Naive thymus-derived CD4-positive, alpha-beta T cell (primary cell): ENCODE data around the gene HSPB7. TPM values are rescaled to one million over a fixed set of nuclear protein-coding genes. Genes with fewer than 3 reads are reported as not detected.
"Not testable (repeated sequence)": the region's sequence is repeated elsewhere in the genome, so short reads cannot be mapped to it uniquely, and the experiment has no call there.

Source experiments
- ATAC-seq: fragments of 150-1000 bp; cut with Tn5 transposase; 2 replicates; pipeline ENCODE4 v1.10.0; 2021; ENCODE audit warnings: mild to moderate bottlenecking, moderate library complexity
- CTCF ChIA-PET: fragments of 350-600 bp; sonication (Branson Sonifier 250); formaldehyde crosslinking; loops from one replicate; lab custom pipeline; 2021; ENCODE audit warnings: antibody characterized with exemption; lab: Charles Lee
- POLR2A ChIA-PET: fragments of 350-600 bp; sonication (Branson Sonifier 250); formaldehyde crosslinking; loops from one replicate; lab custom pipeline; 2021; ENCODE audit warnings: antibody characterized with exemption, inconsistent platforms; lab: Charles Lee
- DNase-seq, 9 donors: peaks; one replicate each; pipeline versions ENCODE4 v3.0.0 to v3.0.0-alpha.2; 2020 to 2022; ENCODE audit warnings: mixed read lengths in 1 of 9
- H3K27ac ChIP-seq: one replicate; pipeline ENCODE4 v1.7.0; 2013; ENCODE audit warnings: mild to moderate bottlenecking, low read depth, low read length, moderate library complexity
- H3K27me3 ChIP-seq, 2 donors: one replicate each; pipeline ENCODE4 v1.7.0; 2013; ENCODE audit warnings: low read length in 2 of 2, mild to moderate bottlenecking in 2 of 2, moderate library complexity in 2 of 2; ENCODE audit not compliant: control insufficient read depth in 2 of 2, insufficient read depth in 2 of 2
- H3K36me3 ChIP-seq, 3 experiments: 1 replicate in 2 of 3; 2 replicates in 1 of 3; pipeline ENCODE4 v1.7.0; 2013; ENCODE audit warnings: low read length in 3 of 3, mild to moderate bottlenecking in 3 of 3, moderate library complexity in 1 of 3; ENCODE audit not compliant: insufficient read depth in 3 of 3, control insufficient read depth in 2 of 3
- H3K4me1 ChIP-seq, 2 donors: one replicate each; pipeline ENCODE4 v1.7.0; 2013; ENCODE audit warnings: low read length in 2 of 2, mild to moderate bottlenecking in 2 of 2, moderate library complexity in 1 of 2; ENCODE audit not compliant: control insufficient read depth in 2 of 2, insufficient read depth in 2 of 2
- H3K4me3 ChIP-seq: 2 replicates; pipeline ENCODE4 v1.7.0; 2013; ENCODE audit warnings: mild to moderate bottlenecking, low read length
- H3K9me3 ChIP-seq, 3 experiments: 1 replicate in 2 of 3; 2 replicates in 1 of 3; pipeline ENCODE4 v1.7.0; 2013; ENCODE audit warnings: low read length in 3 of 3; ENCODE audit not compliant: control insufficient read depth in 2 of 3
- H3K27ac Mint-ChIP-seq, 9 donors: one replicate each; pipeline ENCODE4 v1.8.0; 2020 to 2022; ENCODE audit warnings: mixed read lengths in 9 of 9, mild to moderate bottlenecking in 8 of 9, moderate library complexity in 5 of 9, inconsistent platforms in 2 of 9
- H3K27me3 Mint-ChIP-seq, 5 donors: one replicate each; pipeline ENCODE4 v1.8.0; 2021 to 2022; ENCODE audit warnings: mixed read lengths in 5 of 5, mild to moderate bottlenecking in 1 of 5
- H3K36me3 Mint-ChIP-seq, 5 donors: one replicate each; pipeline ENCODE4 v1.8.0; 2020 to 2022; ENCODE audit warnings: mixed read lengths in 5 of 5, mild to moderate bottlenecking in 3 of 5, inconsistent platforms in 1 of 5
- H3K4me1 Mint-ChIP-seq, 7 donors: one replicate each; pipeline ENCODE4 v1.8.0; 2020 to 2022; ENCODE audit warnings: mixed read lengths in 7 of 7, mild to moderate bottlenecking in 3 of 7, inconsistent platforms in 1 of 7
- H3K4me3 Mint-ChIP-seq, 10 donors: one replicate each; pipeline ENCODE4 v1.8.0; 2020 to 2022; ENCODE audit warnings: mild to moderate bottlenecking in 10 of 10, mixed read lengths in 10 of 10, moderate library complexity in 6 of 10, inconsistent platforms in 2 of 10
- H3K9me3 Mint-ChIP-seq, 11 donors: one replicate each; pipeline ENCODE4 v1.8.0; 2020 to 2022; ENCODE audit warnings: mixed read lengths in 11 of 11, mild to moderate bottlenecking in 4 of 11, inconsistent platforms in 1 of 11, moderate library complexity in 1 of 11
- intact Hi-C, 2 donors: fragments of 100-400 bp; cut with micrococcal nuclease; formaldehyde crosslinking; loops; one replicate each; pipeline ENCODE4 v1.15.1; 2023
- polyA plus RNA-seq, 2 donors: library from polyadenylated mRNA; unstranded; fragments of 300-500 nt; fragmentation: Illumina TruSeq; gene quantifications; one replicate each; pipeline ENCODE4 v1.2.3, GENCODE V29; 2021
- total RNA-seq, 6 experiments: library from RNA in 5 of 6; stranded (reverse) in 5 of 6; gene quantifications; 1 replicate in 5 of 6; 2 replicates in 1 of 6; pipeline ENCODE4 v1.2.3 and lab custom pipeline; 2021 to 2026

HSPB7 gene
- total and polyA plus RNA-seq, 7 experiments from 2014 or later, result not detected

DNA sequence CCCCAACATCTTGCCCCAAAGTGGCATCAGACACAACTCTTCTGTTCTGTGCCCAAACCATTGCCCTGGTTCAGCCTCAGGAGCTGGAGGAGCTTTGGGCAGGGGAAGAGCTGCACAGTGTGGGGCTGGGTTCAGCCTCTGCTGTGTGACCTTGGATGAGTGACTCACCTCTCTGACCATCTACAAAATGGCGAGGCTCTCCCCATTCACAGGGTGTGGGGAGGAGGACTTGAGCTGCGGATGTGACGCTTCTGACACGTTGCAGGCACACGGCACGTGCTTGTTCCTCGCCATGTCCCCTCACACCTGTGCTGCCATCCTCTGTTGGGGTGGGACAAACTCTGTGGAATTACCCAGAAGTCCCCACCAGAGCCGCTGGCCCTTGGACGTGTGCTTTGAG lies 24.8 kb upstream of the HSPB7 start:
- H3K36me3 ChIP-seq, H3K27me3 ChIP-seq, H3K27me3 Mint-ChIP-seq, H3K9me3 ChIP-seq, H3K4me1 ChIP-seq, H3K4me1 Mint-ChIP-seq, H3K27ac ChIP-seq, ATAC-seq, DNase-seq, H3K27ac Mint-ChIP-seq, H3K4me3 Mint-ChIP-seq, H3K36me3 Mint-ChIP-seq, H3K9me3 Mint-ChIP-seq, intact Hi-C loops, H3K4me3 ChIP-seq, CTCF ChIA-PET: not testable (repeated sequence)
- POLR2A ChIA-PET, result interaction anchor here (0.6 kb wide), 1 partner anchor 34 kb away, joined by 3 read pairs; no protein-coding TSS in a partner anchor

DNA sequence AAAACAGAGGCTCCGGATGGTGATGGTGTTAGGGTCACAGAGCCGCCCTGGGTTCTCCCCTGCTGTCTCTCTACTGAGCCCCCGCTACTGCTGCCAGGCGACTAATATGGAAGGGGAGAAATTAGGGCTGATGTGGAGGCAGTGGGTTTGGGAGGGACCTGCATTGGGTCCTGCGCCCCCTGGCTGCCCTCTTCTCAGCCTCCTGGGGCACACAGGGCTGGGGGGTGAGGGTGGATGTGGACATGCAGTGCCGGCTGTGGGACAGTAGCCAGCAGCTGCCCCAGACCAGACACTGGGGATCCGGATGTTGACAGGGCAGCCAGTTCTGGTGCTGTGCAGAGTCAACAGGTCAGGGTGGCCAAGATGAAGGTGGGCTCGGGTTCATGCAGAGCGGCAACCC lies 24.3 kb upstream of the HSPB7 start:
- no peak overlapping the region for H3K27ac ChIP-seq
- no peak overlapping the region for H3K4me3 ChIP-seq
- no peak overlapping the region for H3K27ac Mint-ChIP-seq
- ChIA-PET POLR2A (interaction anchor here (0.6 kb wide), 2 partner anchors 34 to 333 kb away, joined by 3 read pairs; no protein-coding TSS in a partner anchor), CTCF (no interaction called here)
- no peaks in the 10 kb centered on the region for H3K9me3 ChIP-seq
- intact Hi-C loops, result no loop called here
- no peaks in the 10 kb centered on the region for H3K36me3 ChIP-seq
- DNase-seq (no peak), ATAC-seq (no peak)
- peaks cover 0 to 1% (median 0%) of the 10 kb centered on the region in 11 donors for H3K9me3 Mint-ChIP-seq
- H3K4me1 Mint-ChIP-seq, result no peaks in the 10 kb centered on the region
- no peaks in the 10 kb centered on the region for H3K36me3 Mint-ChIP-seq
- H3K27me3 Mint-ChIP-seq, result peaks cover 0 to 5% (median 0%) of the 10 kb centered on the region in 5 donors
- H3K4me1 ChIP-seq, result no peaks in the 10 kb centered on the region
- H3K4me3 Mint-ChIP-seq, result no peak overlapping the region
- H3K27me3 ChIP-seq, result no peaks in the 10 kb centered on the region

DNA sequence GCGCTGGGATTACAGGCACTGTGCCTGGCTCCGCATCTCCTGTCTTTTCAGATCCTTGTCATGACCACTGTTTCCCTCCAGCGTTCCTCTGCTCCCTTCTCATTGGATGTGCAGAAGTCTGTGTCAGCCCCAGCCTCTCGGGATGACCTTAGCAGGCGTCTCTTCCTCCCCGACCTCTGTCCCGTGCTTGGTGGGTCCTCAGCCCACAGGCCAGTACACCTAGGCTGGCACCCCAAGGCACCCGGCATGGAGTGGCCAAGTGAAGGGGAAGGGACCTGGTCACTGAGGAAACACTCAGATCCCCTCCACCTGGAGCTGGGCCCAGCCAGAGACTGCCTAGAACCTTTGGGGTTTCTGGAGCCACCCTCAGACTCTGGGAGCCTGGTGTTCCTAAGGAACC lies 23.4 kb upstream of the HSPB7 start:
- peaks cover 0 to 1% (median 0%) of the 10 kb centered on the region in 11 donors for H3K9me3 Mint-ChIP-seq

DNA sequence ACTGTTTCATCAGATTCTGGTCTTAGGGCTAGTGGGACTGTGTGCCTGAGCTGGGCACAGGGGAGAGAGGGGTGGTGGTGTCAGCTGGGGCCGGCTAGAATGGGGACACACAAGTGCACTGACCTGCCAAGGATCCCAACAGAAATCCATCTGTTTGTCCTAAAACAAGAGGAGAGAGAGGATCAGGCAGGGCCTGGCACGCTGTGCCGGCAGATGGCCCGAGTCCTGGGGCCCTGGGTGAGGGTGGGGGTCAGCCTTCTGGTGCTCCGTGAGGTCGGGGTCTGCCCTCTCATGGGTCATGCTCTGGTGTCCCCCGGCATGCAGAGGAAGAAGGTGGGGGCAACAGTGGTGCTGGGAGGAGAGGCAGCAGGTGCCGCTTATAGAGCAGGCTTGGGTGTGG lies 22.0 kb upstream of the HSPB7 start:
- H3K4me1 ChIP-seq, H3K36me3 ChIP-seq, H3K4me3 Mint-ChIP-seq, POLR2A ChIA-PET, H3K36me3 Mint-ChIP-seq, H3K27ac Mint-ChIP-seq, H3K9me3 Mint-ChIP-seq, H3K4me3 ChIP-seq, H3K4me1 Mint-ChIP-seq, H3K9me3 ChIP-seq, intact Hi-C loops, ATAC-seq, DNase-seq, CTCF ChIA-PET, H3K27me3 ChIP-seq, H3K27ac ChIP-seq, H3K27me3 Mint-ChIP-seq: not testable (repeated sequence)

More for the DNA sequence above, 23.4 kb upstream of the HSPB7 start:
- H3K9me3 ChIP-seq, result no peaks in the 10 kb centered on the region
- ChIA-PET CTCF (no interaction called here), POLR2A (no interaction called here)
- no peak overlapping the region for H3K27ac ChIP-seq
- Mint-ChIP-seq H3K4me1 (no peaks in the 10 kb centered on the region), H3K27me3 (peaks cover 0 to 5% (median 0%) of the 10 kb centered on the region in 5 donors), H3K27ac (no peak overlapping the region), H3K4me3 (no peak overlapping the region), H3K36me3 (no peaks in the 10 kb centered on the region)
- no peak for DNase-seq
- no peaks in the 10 kb centered on the region for H3K4me1 ChIP-seq
- H3K36me3 ChIP-seq, result no peaks in the 10 kb centered on the region
- no peak overlapping the region for H3K4me3 ChIP-seq
- ATAC-seq, result no peak
- H3K27me3 ChIP-seq, result no peaks in the 10 kb centered on the region
- intact Hi-C loops, result no loop called here

DNA sequence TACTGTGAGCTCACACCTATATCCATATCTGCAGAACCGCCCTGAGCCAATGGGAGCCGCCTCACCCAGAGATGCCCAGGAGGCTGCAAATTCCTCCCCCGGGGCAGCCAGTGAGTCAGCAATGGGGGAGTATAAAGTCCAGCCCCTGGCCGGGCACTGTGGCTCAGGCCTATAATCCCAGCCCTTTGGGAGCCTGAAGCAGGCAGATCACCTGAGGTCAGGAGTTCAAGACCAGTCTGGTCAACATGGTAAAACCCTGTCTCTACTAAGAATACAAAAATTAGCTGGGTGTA lies 20.7 kb upstream of the HSPB7 start:
- no peaks in the 10 kb centered on the region for H3K36me3 Mint-ChIP-seq
- POLR2A ChIA-PET, result no interaction called here
- Histone ChIP-seq H3K36me3 (no peaks in the 10 kb centered on the region), H3K4me3 (no peak overlapping the region), H3K4me1 (no peaks in the 10 kb centered on the region), H3K27me3 (no peaks in the 10 kb centered on the region), H3K9me3 (no peaks in the 10 kb centered on the region), H3K27ac (no peak overlapping the region)
- CTCF ChIA-PET, result no interaction called here
- H3K27me3 Mint-ChIP-seq, result peaks cover 0 to 4% (median 0%) of the 10 kb centered on the region in 5 donors
- no peaks in the 10 kb centered on the region for H3K4me1 Mint-ChIP-seq
- ATAC-seq (no peak), DNase-seq (no peak)
- H3K27ac Mint-ChIP-seq, result no peak overlapping the region
- no peaks in the 10 kb centered on the region for H3K9me3 Mint-ChIP-seq
- H3K4me3 Mint-ChIP-seq, result no peak overlapping the region
- intact Hi-C loops, result no loop called here

DNA sequence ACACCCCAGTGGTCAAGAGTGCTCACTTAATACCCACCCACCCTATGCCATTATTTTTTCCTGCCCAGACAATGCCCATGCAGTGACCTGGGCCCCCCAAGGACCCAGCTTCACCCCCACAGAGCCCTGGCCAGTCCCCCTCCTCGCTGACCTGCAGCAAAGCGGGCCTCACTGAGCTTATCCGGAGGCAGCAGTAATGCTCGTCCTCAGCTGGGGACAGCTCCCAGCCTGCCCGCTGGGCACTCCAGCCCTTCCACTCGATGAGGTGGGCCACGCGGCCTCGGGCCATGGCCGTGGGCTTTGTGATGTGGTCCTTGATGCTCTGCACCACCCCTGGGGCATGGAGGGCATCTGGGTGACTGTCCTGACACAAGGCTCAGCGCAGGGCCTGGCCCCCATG lies 18.6 kb upstream of the HSPB7 start:
- H3K4me3 ChIP-seq, H3K27ac Mint-ChIP-seq, H3K27me3 ChIP-seq, H3K36me3 ChIP-seq, H3K27ac ChIP-seq, H3K4me1 Mint-ChIP-seq, H3K9me3 ChIP-seq, H3K4me1 ChIP-seq, H3K4me3 Mint-ChIP-seq, intact Hi-C loops, DNase-seq, H3K9me3 Mint-ChIP-seq, POLR2A ChIA-PET, H3K36me3 Mint-ChIP-seq, CTCF ChIA-PET, ATAC-seq, H3K27me3 Mint-ChIP-seq: not testable (repeated sequence)

DNA sequence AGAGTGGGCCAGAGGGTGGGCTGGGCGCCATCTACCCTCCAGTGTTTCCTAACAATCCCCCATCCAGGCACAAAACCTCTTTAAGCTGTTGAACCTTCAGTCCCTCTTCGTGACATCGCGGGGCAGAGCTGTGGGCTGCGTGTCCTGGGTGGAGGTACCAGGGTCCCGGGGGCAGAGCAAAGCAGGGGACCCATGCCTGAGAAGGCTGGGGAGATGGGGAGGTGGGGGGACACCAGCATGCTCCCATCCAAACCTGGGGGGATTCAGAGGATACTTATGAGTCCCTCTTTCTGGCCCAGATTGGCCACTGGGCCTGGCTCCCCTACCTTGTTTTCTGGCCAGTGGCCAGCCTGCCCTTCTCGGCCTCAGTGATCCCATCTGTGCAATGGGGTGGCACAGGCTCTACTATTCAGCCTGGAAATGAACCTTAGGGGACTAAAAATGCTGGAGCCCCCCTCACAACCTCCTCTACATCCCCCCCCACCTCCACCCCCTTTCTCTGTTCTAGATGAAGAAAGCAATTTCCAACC lies 15.3 kb upstream of the HSPB7 start:
- H3K4me3 ChIP-seq, H3K27ac ChIP-seq, H3K4me1 Mint-ChIP-seq, POLR2A ChIA-PET, CTCF ChIA-PET, H3K9me3 Mint-ChIP-seq, ATAC-seq, H3K36me3 ChIP-seq, H3K9me3 ChIP-seq, H3K4me1 ChIP-seq, H3K4me3 Mint-ChIP-seq, H3K27ac Mint-ChIP-seq, intact Hi-C loops, H3K36me3 Mint-ChIP-seq, H3K27me3 ChIP-seq, DNase-seq: not testable (repeated sequence)
- H3K27me3 Mint-ChIP-seq, result peaks cover 3 to 18% (median 6%) of the 10 kb centered on the region in 5 donors
